GM18507 (cell line): Measurements from ENCODE around the gene PSD4.

Experiments
- DNase-seq: peaks from one replicate; pipeline ENCODE4 v3.0.0; 2011; ENCODE audit warnings: low read depth; ENCODE audit not compliant: insufficient read length; ENCODE audit errors: extremely low spot score
- FAIRE-seq: peaks from 2 replicates; lab custom pipeline; 2011; peaks lifted over from hg19 to GRCh38; lab: Jason Lieb, UNC

Gene PSD4

DNA sequence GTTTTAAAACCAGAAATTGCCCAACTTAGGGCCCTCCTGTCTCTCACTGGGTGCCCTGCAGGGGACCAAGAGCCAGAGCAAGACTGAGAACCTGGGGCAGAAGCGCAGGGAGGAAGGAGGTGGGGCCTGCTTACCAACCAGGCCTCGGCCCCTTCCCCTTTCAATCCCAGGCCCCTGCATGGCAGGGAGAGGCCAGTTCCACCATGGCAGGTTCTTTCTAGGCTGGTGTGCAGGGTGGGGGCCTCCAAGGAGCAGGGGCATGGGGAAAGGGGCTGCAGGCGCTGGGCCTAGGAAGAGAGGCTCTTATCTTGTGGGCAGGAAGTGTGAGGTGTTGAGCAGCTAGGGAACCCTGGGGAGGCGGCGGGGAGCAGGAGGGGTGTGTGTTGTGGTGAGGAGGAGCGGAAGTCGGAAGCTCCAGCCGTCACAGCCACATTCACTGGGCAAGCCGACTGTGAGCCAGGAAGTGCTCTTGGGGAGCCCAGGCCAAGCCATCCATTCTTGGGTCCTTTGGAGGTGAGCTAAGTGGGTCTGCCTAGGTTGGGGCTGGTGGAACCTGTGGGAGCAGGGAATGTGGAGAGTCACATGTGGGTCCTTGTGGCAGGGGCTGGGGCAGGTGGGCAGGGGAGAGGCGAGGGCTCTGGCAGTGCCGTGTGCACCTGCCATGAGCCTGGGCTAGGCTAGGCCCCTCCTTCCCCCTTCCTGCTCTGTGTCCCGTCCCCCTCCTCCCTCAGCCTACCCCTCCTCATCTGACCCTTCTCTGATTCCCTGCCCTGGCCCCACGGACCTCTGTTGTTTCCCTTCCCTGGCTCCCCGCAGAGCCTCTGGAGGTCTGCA is at the start of gene PSD4:
Gene PSD4, plus strand, starts transcription at position 430 of the 834 bp plus-strand sequence. CDS start 8,486 bp downstream, outside the sequence.
- DNase-seq: peak; percentile 80
- peak; percentile 88 for FAIRE-seq

DNA sequence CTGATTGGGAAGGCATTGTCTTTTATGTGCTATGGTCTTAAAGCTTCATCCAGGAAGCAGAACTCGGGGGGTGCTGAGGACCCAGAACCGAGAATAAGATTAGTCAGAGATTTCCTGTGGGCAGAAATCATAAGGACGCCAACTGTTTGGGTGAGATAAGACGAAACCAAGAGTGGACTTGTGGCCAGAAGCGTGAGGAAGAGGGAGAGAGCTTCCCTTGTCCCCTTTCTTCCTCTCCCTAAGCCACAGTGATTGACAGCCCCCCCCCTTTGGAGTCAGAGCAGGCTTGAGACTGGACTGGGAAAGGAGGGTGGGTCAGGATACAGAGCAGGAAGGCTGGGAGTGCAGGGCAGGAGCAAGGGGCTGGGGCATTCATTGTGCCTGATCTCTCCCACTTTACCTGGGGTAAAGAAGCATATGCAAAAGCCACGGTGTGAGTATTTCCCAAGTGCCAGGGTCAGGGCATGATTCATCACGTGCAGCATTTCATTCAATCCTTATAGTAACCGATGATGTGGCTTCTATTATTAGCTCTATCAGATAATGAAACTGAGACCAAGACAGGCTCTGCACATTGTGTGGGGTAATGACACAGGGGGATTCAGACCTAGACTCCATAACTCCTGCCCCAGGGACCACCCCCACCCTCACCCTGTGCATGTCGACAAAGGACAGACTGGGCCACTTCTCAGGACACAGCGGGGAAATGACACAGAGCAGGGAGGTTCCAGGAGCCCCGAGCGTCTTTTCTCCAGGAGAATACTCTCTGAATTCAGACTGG is 49.4 kb upstream of the PSD4 start:
- DNase-seq (no peak), FAIRE-seq (peak; percentile 66)

DNA sequence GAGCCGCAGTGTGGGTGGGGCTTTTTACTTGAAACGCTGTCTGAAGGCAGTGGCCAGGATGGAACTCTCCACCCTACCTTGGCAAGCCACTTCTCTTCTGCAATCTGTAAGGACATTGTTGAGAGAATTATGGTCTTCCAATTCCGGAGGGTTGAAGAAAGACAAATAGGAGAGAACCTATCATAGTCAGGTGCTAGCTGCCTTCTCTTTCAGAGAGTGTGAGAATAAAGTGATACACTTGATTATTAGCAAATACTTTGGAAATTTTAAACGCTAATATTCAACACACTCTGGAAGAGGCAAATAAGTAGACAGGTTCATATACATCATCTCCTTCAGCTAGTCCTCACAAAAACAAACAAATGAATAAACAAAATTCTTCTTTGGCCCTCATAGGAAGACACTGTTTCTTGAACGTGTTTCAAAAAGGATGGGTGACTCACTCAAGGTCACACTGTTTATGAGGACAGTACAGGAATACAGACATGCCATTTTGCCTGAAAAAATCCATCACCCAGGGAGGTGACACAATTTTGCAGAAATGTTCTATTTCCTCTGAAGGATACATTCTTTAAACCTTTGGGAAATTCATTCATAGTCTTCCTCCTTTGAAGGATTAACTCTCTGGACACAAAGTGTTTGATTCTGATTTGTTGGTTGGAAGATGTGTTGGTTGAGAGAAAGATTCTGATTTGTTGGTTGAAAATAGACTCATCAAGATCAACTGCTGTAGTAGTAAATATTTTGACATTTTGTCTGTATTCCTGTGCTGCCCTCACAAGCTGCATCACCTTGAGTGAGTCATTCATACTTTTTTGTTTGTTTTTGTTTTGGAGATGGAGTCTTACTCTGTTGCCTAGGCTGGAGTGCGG is 48.6 kb upstream of the PSD4 start:
- DNase-seq (no peak), FAIRE-seq (no peak)

DNA sequence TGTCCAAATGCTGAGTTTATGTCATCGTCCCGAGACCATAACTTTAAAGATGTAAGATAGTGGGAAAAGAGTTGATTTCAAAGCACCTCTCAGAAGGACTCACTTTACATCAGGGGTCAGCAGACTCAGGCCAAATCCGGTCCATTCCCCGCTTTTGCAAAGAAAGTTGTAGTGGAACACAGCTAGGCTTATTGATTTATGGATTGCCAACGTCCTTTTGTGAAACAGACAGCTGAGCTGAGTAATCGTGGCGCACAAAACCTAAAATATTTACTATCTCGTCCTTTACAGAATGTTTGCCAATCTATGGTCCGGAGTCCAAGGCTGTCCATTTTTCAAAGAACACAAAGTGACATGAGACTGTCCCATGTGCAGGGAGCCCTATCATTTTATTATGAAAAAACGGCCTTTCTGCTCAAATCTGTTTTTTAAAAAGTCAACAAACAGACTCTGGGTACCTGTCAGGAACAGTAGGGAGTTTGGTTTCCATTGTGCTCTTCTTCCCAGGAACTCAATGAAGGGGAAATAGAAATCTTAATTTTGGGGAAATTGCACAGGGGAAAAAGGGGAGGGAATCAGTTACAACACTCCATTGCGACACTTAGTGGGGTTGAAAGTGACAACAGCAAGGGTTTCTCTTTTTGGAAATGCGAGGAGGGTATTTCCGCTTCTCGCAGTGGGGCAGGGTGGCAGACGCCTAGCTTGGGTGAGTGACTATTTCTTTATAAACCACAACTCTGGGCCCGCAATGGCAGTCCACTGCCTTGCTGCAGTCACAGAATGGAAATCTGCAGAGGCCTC is 46.7 kb upstream of the PSD4 start, which contains the start of gene IL1RN:
Gene IL1RN, plus strand, starts transcription at position 754 of the 801 bp plus-strand sequence. Its CDS starts 27 bp downstream, at position 781.
- no peak for FAIRE-seq
- DNase-seq: no peak

DNA sequence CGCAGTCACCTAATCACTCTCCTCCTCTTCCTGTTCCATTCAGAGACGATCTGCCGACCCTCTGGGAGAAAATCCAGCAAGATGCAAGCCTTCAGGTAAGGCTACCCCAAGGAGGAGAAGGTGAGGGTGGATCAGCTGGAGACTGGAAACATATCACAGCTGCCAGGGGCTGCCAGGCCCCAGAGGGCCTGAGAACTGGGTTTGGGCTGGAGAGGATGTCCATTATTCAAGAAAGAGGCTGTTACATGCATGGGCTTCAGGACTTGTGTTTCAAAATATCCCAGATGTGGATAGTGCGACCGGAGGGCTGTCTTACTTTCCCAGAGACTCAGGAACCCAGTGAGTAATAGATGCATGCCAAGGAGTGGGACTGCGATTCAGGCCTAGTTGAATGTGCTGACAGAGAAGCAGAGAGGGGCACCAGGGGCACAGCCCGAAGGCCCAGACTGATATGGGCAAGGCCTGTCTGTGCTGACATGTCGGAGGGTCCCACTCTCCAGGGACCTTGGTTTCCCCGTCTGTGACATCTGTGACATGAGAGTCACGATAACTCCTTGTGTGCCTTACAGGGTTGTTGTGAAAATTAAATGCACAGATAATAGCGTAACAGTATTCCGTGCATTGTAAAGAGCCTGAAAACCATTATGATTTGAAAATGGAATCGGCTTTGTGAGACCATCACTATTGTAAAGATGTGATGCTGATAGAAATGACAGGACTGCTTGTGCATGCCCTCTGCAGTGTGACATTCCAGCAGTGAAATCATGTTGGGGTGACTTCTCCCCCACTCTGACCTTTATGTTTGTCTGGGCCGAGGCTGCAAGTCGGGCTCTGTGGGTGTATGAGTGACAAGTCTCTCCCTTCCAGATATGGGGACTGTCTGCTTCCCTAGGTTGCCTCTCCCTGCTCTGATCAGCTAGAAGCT is 45.9 kb upstream of the PSD4 start:
- FAIRE-seq (no peak), DNase-seq (no peak)

DNA sequence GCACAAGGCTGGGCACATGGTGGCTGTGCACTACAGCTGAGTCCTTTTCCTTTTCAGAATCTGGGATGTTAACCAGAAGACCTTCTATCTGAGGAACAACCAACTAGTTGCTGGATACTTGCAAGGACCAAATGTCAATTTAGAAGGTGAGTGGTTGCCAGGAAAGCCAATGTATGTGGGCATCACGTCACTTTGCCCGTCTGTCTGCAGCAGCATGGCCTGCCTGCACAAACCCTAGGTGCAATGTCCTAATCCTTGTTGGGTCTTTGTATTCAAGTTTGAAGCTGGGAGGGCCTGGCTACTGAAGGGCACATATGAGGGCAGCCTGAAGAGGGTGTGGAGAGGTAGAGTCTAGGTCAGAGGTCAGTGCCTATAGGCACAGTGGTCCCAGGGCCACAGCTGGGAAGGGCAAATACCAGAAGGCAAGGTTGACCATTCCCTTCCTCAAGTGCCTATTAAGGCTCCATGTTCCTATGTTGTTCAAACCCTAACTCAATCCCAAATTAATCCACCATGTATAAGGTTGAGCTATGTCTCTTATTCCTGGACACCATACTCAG is 44.2 kb upstream of the PSD4 start:
- DNase-seq (no peak), FAIRE-seq (no peak)

DNA sequence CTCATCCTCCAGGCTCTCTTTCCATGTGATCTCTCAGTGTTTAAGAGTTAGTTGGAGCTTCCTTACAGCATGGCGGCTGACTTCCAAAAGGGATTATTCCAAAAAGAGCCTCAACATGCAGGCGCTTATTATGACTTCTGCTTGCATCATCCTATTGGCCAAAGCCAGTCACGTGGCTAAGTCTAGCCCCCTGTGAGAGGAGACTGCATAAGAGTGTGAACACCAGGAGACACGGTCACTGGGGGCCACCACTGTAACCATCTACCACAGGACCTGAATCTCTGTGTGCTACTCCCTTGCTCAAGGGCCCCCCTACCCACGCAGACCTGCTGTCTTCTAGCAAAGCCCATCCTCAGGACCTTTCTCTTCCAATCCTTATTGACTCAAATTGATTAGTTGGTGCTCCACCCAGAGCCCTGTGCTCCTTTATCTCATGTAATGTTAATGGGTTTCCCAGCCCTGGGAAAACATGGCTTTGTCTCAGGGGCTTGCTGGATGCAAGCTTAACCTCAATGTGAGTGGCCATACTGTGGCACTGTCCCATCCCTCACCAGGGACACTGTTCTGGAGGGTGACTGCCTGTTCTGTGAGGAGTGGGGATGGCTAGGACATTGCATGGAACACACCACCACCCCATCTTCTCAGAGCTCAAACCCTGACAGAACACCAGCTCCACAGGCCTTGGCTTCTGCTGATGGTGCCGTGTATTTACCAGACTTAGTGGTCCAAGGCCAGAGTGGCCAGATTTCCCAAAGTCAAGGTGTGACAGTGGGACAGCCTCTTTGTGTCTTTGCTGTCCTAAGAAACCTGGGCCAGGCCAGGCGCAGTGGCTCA is 42.2 kb upstream of the PSD4 start:
- no peak for FAIRE-seq
- DNase-seq: no peak

DNA sequence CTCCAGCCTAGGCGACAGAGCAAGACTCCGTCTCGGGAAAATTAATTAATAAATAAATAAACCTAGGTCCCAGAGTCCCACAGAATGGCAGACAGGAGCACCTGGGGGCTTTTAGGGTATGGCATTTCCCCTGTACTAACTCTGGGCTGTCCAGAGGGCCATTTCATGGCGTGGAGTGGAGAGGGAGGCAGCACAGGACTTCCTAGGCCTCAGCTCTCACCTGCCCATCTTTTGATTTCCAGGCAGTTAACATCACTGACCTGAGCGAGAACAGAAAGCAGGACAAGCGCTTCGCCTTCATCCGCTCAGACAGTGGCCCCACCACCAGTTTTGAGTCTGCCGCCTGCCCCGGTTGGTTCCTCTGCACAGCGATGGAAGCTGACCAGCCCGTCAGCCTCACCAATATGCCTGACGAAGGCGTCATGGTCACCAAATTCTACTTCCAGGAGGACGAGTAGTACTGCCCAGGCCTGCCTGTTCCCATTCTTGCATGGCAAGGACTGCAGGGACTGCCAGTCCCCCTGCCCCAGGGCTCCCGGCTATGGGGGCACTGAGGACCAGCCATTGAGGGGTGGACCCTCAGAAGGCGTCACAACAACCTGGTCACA is 41.3 kb upstream of the PSD4 start:
- no peak for FAIRE-seq
- no peak for DNase-seq

DNA sequence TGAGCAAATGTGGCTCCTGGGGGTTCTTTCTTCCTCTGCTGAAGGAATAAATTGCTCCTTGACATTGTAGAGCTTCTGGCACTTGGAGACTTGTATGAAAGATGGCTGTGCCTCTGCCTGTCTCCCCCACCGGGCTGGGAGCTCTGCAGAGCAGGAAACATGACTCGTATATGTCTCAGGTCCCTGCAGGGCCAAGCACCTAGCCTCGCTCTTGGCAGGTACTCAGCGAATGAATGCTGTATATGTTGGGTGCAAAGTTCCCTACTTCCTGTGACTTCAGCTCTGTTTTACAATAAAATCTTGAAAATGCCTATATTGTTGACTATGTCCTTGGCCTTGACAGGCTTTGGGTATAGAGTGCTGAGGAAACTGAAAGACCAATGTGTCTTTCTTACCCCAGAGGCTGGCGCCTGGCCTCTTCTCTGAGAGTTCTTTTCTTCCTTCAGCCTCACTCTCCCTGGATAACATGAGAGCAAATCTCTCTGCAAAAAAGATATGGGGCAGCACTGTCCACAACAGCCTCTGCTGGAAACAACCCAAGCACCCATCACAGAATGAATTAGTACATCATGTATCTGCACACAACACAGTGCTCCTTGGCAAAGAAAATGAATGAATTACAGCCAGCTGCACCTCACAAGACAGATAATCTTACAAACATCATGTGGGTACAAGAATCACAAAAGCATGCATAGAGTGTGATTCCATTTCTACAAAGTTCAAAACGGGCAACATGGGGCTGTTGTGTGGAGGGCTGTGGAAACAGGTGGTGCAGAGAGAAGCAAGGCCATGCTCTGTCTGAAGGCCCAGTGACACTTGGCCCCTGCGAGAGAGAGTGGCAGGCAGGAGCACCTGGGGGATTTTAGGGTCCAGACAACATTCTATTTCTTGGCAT is 39.8 kb upstream of the PSD4 start:
- no peak for FAIRE-seq
- no peak for DNase-seq

DNA sequence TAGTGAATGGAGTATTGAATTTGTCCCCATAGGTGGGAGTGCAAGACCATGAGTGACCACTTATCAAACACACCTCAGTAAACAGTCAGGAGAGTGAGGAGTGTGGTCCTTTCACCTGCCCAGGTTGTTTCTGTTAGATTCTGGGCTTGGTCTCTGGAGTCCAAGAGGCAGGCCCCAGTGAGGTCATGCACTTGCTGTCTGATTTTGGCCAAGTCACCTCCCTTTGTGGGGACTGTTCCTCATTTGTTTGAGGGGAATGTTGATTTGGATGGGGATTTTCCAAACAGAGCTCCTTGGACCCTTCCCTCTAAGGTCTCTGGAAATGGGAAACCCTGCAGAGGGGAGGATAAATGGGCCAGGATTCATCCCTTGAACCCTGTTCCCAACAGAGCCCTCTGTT is 39.1 kb upstream of the PSD4 start:
- no peak for DNase-seq
- no peak for FAIRE-seq

DNA sequence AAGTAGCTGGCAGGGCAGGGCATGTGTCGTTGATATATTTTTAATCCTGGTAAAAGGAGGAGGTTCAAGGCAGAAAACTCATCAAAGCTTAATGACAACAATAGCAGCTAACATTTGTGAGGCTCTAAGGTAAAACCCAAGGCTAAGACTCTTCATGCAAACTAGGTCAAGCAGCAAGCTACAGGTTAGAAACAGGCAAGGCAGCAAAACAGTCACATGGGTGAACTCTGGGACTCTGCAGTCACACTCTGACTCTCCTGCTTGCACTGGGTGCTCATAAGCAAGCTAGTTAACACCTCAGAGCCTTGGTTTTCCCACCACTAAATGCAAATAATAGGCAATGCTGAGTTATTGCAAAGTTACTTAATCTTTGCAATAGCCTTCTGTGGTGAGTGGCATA is 38.5 kb upstream of the PSD4 start:
- FAIRE-seq (no peak), DNase-seq (no peak)

DNA sequence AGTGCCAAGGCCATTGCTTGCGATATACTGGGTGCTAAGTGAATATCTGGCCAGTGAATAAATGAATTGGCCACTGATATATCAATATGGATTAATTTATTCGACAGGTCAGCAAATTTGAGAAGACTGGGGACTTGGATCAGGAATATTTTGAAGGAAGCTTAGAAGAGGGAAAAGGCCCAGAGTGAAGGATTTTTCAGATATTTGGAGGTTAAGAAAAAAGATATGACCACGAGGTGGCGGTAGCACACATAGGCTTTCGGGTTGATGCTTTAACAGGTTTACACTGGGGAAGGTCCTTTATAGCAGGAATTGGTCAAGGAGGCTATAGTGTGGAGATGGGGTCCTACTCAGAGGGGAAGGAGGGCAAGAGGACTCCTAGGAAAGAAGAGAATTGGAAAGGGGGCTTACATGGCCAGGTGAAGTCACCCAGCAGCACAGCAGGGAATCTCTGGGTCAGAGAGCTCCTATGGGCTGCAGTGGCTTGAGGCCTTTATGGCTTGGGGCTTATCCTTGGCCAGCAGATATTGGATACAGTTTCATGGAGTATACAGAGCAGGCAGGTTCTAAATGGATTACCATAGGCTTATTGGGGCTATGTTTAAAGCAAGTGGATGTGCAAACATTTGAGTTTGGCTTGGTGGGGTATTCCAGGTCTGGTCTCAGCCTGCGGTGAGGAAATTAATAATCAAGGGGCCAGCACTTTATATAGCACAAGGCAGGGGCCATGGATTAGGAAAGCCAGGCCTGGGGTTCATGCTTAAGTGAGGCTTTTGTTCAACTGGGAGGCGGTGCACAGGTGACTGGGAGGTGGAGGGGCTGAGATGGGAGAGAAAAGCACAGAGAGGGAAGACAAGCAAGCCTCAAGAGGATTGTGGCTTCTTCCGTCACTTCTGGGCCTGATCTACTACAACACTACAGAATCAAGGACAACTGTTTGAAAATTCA is 36.7 kb upstream of the PSD4 start:
- FAIRE-seq (peak; percentile 78), DNase-seq (no peak)

DNA sequence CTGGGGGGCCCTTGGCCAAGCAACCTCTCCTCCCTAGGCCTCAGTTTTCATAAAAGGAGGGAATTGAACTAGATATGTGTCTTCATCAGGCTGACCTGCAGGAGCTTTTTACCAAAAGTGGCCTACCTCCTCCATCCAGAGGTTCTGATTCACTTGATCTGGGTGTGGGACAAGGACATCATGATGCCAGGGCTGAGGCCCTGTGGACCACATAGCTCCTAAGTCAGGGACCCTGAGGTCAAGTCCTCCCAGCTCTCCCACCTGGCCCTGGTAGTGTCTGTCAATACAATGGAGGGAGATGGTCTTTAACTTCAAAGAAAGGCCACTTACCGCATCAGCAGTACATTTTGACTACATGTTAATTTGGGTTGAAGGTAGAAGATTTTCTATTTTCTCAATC is 35.9 kb upstream of the PSD4 start:
- no peak for DNase-seq
- FAIRE-seq: no peak
